Fibroblast of lung (primary cell): ENCODE results near the gene PNLDC1. TPM values are rescaled to one million over a fixed set of nuclear protein-coding genes. Genes with fewer than 3 reads are reported as not detected.
"Not testable (repeated sequence)": the region's sequence is repeated elsewhere in the genome, so short reads cannot be mapped to it uniquely, and the experiment has no call there.

Source experiments
- DNase-seq, 2 donors: peaks; one replicate each; pipeline versions ENCODE4 v3.0.0 to v3.0.0-alpha.2; 2010; ENCODE audit warnings: low read depth in 2 of 2
- H2AFZ ChIP-seq: 2 replicates; pipeline ENCODE4 v1.5.1; 2012; ENCODE audit warnings: low read length, control low read depth, inconsistent platforms
- H3K27ac ChIP-seq: 2 replicates; pipeline ENCODE4 v1.5.1; 2011; ENCODE audit warnings: low read length, control low read depth; ENCODE audit not compliant: insufficient read depth
- H3K27me3 ChIP-seq: 2 replicates; pipeline ENCODE4 v1.5.1; 2011; ENCODE audit warnings: mild to moderate bottlenecking, low read length; ENCODE audit not compliant: control insufficient read depth, insufficient read depth
- H3K36me3 ChIP-seq: 2 replicates; pipeline ENCODE4 v1.5.1; 2011; ENCODE audit warnings: low read length; ENCODE audit not compliant: control insufficient read depth, insufficient read depth
- H3K4me1 ChIP-seq: 2 replicates; pipeline ENCODE4 v1.5.1; 2011; ENCODE audit warnings: low read length; ENCODE audit not compliant: control insufficient read depth, insufficient read depth; ENCODE audit errors: extremely low read depth
- H3K4me2 ChIP-seq: 2 replicates; pipeline ENCODE4 v1.5.1; 2011; ENCODE audit warnings: low read length, control low read depth; ENCODE audit not compliant: insufficient read depth; ENCODE audit errors: extremely low read depth
- H3K4me3 ChIP-seq, 4 experiments: fragments of 200-600 bp in 1 of 4; sonication (generic) in 1 of 4; replicated peaks in 1 of 4; 2 replicates each; pipeline ENCODE4 v1.5.1; 2011 to 2016; ENCODE audit warnings: low read length in 4 of 4, low read depth in 3 of 4, mild to moderate bottlenecking in 3 of 4, control low read depth in 2 of 4, inconsistent platforms in 1 of 4, mixed read lengths in 1 of 4; ENCODE audit not compliant: insufficient read depth in 1 of 4; ENCODE audit errors: control extremely low read depth in 1 of 4
- H3K79me2 ChIP-seq: 2 replicates; pipeline ENCODE4 v1.5.1; 2012; ENCODE audit warnings: mild to moderate bottlenecking, low read length, inconsistent platforms; ENCODE audit not compliant: control insufficient read depth, insufficient read depth
- H3K9ac ChIP-seq: 2 replicates; pipeline ENCODE4 v1.5.1; 2011; ENCODE audit warnings: mild to moderate bottlenecking, low read length, control low read depth; ENCODE audit not compliant: insufficient read depth
- H3K9me3 ChIP-seq: 2 replicates; pipeline ENCODE4 v1.5.1; 2012; ENCODE audit warnings: low read depth, low read length; ENCODE audit not compliant: control insufficient read depth, insufficient read depth
- H4K20me1 ChIP-seq: 2 replicates; pipeline ENCODE4 v1.5.1; 2011; ENCODE audit warnings: low read length; ENCODE audit not compliant: control insufficient read depth, insufficient read depth; ENCODE audit errors: extremely low read depth
- EZH2 ChIP-seq: IDR thresholded peaks from 2 replicates; pipeline ENCODE4 v1.5.1; 2012; ENCODE audit warnings: low read length, control low read depth, mild to moderate bottlenecking; ENCODE audit errors: missing control alignments
- polyA plus RNA-seq, 2 donors: library from polyadenylated mRNA; depleted of rRNA in 1 of 2; stranded (reverse) in 1 of 2; unstranded in 1 of 2; fragments of >200 nt; gene quantifications; 2 replicates each; pipeline ENCODE4 v1.2.1, GENCODE V29; 2011 to 2012; ENCODE audit warnings: missing spikeins in 1 of 2
- total RNA-seq: library from RNA; depleted of rRNA; stranded (reverse); fragments of >200 nt; gene quantifications from 2 replicates; pipeline ENCODE4 v1.2.1, GENCODE V29; 2014
- TF ChIP-seq, protein P1 (sequence below), 2 donors: IDR thresholded peaks in 1 of 2; conservative IDR thresholded peaks in 1 of 2; 1 replicate in 1 of 2; 2 replicates in 1 of 2; pipeline ENCODE4 v1.5.1; 2011 to 2012; ENCODE audit warnings: low read length in 2 of 2, control low read depth in 1 of 2, inconsistent platforms in 1 of 2, low read depth in 1 of 2, mild to moderate bottlenecking in 1 of 2

Gene PNLDC1
- total and polyA plus RNA-seq, 2 donors (not counting 1 experiment from before 2014, with no cell fraction given) = not detected

DNA sequence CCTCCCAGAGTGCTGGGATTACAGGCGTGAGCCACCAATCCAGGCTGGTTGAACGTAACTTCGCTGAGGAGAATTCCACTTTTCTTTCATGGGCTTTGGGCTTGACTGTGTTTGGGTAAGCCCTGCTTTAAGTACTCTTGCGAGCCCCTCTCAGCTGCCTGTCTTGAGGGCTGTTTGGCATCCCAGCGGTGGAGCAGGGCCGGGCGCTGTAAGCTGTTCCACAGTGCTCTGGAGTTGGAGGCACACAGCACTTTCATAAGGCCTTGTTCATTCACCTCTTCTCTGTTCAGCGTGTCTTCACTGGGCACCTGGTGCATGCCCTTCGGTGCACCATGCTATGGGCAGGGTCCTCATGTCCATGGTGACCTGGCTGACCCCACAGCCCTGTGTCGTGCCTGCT, 21.6 kb downstream of the PNLDC1 start:
- no peak for DNase-seq
- TF ChIP-seq, protein P1, sequence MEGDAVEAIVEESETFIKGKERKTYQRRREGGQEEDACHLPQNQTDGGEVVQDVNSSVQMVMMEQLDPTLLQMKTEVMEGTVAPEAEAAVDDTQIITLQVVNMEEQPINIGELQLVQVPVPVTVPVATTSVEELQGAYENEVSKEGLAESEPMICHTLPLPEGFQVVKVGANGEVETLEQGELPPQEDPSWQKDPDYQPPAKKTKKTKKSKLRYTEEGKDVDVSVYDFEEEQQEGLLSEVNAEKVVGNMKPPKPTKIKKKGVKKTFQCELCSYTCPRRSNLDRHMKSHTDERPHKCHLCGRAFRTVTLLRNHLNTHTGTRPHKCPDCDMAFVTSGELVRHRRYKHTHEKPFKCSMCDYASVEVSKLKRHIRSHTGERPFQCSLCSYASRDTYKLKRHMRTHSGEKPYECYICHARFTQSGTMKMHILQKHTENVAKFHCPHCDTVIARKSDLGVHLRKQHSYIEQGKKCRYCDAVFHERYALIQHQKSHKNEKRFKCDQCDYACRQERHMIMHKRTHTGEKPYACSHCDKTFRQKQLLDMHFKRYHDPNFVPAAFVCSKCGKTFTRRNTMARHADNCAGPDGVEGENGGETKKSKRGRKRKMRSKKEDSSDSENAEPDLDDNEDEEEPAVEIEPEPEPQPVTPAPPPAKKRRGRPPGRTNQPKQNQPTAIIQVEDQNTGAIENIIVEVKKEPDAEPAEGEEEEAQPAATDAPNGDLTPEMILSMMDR (conservative IDR thresholded peaks at IDR 0.05 in 1 of 2, IDR thresholded peaks at IDR 0.05 in 1 of 2; ENCODE audit: low read depth in 1 of 2, low read length in 2 of 2) = no peak
- no peak for TF ChIP-seq EZH2
- H3K9ac ChIP-seq = no peak overlapping the region
- H2AFZ ChIP-seq = no peak overlapping the region
- H3K4me1 ChIP-seq = no peaks in the 10 kb centered on the region
- peaks cover 14% of the 10 kb centered on the region for H3K27me3 ChIP-seq
- no peaks in the 10 kb centered on the region for H3K36me3 ChIP-seq
- H3K27ac ChIP-seq = no peak overlapping the region
- no peak overlapping the region for H3K4me2 ChIP-seq
- H4K20me1 ChIP-seq = no peaks in the 10 kb centered on the region
- no peak overlapping the region for H3K4me3 ChIP-seq
- H3K79me2 ChIP-seq = no peaks in the 10 kb centered on the region
- no peaks in the 10 kb centered on the region for H3K9me3 ChIP-seq

DNA sequence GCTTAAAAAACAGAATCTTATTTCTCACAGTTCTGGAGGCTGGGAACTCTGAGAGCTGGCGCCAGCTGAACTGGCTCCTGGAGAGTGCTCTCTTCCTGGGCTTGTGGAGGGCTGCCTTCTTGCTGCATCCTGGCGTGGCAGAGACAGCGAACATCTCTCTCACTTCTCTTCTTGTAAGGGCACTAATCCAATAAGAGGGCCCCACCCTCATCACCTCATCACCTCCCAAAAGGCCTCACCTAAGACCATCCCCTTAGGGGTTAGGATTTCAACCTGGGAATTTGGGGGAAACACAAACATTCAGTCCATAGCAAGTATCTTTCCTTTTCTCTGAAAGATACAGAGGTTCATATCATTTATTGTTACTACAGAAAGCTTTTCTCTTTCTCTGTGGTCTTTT, 23.9 kb downstream of the PNLDC1 start:
- no peaks in the 10 kb centered on the region for H3K79me2 ChIP-seq
- no peaks in the 10 kb centered on the region for H3K36me3 ChIP-seq
- no peaks in the 10 kb centered on the region for H3K9me3 ChIP-seq
- H4K20me1 ChIP-seq = no peaks in the 10 kb centered on the region
- peaks cover 14% of the 10 kb centered on the region for H3K27me3 ChIP-seq
- H3K4me1 ChIP-seq = no peaks in the 10 kb centered on the region
- H3K9ac ChIP-seq = no peak overlapping the region
- no peak overlapping the region for H2AFZ ChIP-seq
- no peak overlapping the region for H3K27ac ChIP-seq
- H3K4me3 ChIP-seq = no peak overlapping the region
- no peak overlapping the region for H3K4me2 ChIP-seq
- no peak for DNase-seq
- TF ChIP-seq EZH2 = no peak
- TF ChIP-seq, protein P1 (conservative IDR thresholded peaks at IDR 0.05 in 1 of 2, IDR thresholded peaks at IDR 0.05 in 1 of 2; ENCODE audit: low read depth in 1 of 2, low read length in 2 of 2) = no peak

DNA sequence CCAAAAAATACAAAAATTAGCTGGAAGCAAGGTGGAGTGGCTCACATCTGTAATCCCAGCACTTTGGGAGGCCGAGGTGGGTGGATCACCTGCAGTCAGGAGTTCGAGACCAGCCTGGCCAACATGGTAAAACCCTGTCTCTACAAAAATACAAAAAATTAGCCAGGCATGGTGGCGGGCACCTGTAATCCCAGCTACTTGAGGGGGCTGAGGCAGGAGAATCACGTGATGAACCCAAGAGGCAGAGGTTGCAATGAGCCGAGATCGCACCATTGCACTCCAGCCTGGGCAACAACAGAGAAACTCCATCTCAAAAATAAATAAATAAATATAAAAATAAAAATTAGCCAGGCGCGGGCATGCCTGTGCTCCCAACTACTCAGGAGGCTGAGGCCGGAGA, 24.6 kb downstream of the PNLDC1 start:
- not testable (repeated sequence) for H3K27me3 ChIP-seq, H3K9me3 ChIP-seq, H3K36me3 ChIP-seq, DNase-seq, H3K4me3 ChIP-seq, H4K20me1 ChIP-seq, H3K4me1 ChIP-seq, H3K79me2 ChIP-seq, H3K9ac ChIP-seq, H3K4me2 ChIP-seq, H3K27ac ChIP-seq, H2AFZ ChIP-seq

DNA sequence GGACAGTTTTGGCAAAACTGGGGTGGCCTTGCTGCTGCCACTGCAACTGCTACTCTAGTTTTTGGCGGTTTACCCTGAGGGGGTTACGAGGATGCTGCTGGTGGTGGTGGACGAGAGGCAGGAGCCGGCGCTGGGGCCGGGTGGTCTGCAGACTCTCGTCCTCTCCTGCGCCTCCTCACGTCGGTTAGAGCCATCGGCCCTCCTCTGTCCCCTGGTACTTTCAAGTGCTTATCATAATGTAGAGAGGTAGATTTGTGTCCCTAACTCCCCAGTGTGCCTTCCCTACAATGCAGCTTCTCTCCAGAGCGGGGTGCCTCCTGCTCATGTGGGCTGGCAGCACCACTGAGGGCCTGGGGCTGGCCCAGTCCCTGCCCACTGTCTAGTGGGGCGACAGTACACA, 25.9 kb downstream of the PNLDC1 start:
- no peak overlapping the region for H3K9ac ChIP-seq
- TF ChIP-seq, protein P1 (conservative IDR thresholded peaks at IDR 0.05 in 1 of 2, IDR thresholded peaks at IDR 0.05 in 1 of 2; ENCODE audit: low read depth in 1 of 2, low read length in 2 of 2) = no peak
- no peak for TF ChIP-seq EZH2
- no peak for DNase-seq
- H3K4me2 ChIP-seq = no peak overlapping the region
- no peak overlapping the region for H3K4me3 ChIP-seq
- no peaks in the 10 kb centered on the region for H3K4me1 ChIP-seq
- no peak overlapping the region for H3K27ac ChIP-seq
- H2AFZ ChIP-seq = no peak overlapping the region
- no peaks in the 10 kb centered on the region for H3K9me3 ChIP-seq
- H3K27me3 ChIP-seq = no peaks in the 10 kb centered on the region
- no peaks in the 10 kb centered on the region for H3K36me3 ChIP-seq
- H4K20me1 ChIP-seq = no peaks in the 10 kb centered on the region
- H3K79me2 ChIP-seq = no peaks in the 10 kb centered on the region
